ENCODE data around the gene PEX11G.

Gene PEX11G

DNA sequence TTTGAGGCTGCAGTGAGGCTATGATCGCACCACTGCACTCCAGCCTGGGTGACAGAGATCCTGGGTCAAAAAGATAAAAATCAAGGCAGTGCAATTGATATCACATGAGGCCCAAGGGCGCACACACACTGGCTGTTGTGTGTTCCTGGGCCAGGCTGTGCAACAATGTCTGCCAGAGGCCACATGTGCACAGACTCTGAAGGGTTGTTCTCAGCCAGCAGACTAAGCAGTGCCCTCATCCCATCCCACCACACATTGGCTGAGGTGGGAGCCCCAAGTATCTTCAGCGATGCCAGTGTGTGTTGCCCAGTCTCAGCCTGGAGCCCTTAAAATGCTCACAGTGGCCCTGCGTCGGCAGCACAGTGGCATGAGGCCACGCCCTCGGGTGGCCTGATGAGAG lies 12.6 kb downstream of the PEX11G start:
- TF ChIP-seq POLR2AphosphoS5 (IDR thresholded peaks at IDR 0.05; ENCODE audit: low read depth) (peak; percentile 78), SPI1 (IDR thresholded peaks at IDR 0.05; ENCODE audit: borderline replicate concordance, low read depth) (no peak)
- H3K27ac ChIP-seq (replicated peaks): no peak overlapping the region
- no peak overlapping the region for H3K4me3 ChIP-seq (replicated peaks; ENCODE audit: insufficient read depth, low read length)
- no peak for DNase-seq (ENCODE audit: low read depth in 1 of 2, low spot score in 1 of 2)
- no peaks in the 10 kb centered on the region for H3K27me3 ChIP-seq (ENCODE audit: insufficient read depth, poor library complexity, severe bottlenecking)

DNA sequence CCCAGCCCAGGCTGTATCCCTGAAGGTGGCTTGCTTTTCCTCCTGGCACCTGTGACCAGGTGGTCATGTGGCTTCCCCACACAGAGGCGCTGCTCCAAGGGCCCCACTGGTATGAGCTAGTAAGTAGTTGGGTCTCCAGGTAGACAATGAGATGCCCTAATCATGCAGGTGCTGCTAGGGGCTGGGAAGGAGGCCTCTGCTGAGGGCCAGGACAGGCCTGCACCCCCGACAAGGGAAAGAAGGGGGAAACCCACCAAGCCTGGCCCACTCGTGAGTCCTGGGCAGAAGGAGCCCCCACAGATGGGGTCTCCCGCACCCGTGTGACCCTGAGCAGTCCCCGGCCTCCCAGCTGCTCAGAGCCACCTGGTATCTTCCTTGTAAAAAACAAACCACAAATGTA lies 13.2 kb downstream of the PEX11G start:
- no peak for DNase-seq (ENCODE audit: low read depth in 1 of 2, low spot score in 1 of 2)
- Histone ChIP-seq H3K4me3 (replicated peaks; ENCODE audit: insufficient read depth, low read length) (no peak overlapping the region), H3K27ac (replicated peaks) (no peak overlapping the region), H3K27me3 (ENCODE audit: insufficient read depth, poor library complexity, severe bottlenecking) (no peaks in the 10 kb centered on the region)
- no peak for TF ChIP-seq POLR2AphosphoS5 (IDR thresholded peaks at IDR 0.05; ENCODE audit: low read depth)

GRCh38 chr19:7471696-7472615 lies 16.9 kb downstream of the PEX11G start:
- Histone ChIP-seq H3K4me3 (replicated peaks; ENCODE audit: insufficient read depth, low read length) (no peak overlapping the region), H3K27me3 (ENCODE audit: insufficient read depth, poor library complexity, severe bottlenecking) (no peaks in the 10 kb centered on the region), H3K27ac (replicated peaks) (no peak overlapping the region)
- DNase-seq (ENCODE audit: low read depth in 1 of 2, low spot score in 1 of 2): peak in 1 of 2 experiments; percentile 67
- TF ChIP-seq SPI1 (IDR thresholded peaks at IDR 0.05; ENCODE audit: borderline replicate concordance, low read depth) (no peak), POLR2AphosphoS5 (IDR thresholded peaks at IDR 0.05; ENCODE audit: low read depth) (0 out of 2 replicates have a peak, but pooled peaks have one; percentile 13)
- TF ChIP-seq, protein P1, sequence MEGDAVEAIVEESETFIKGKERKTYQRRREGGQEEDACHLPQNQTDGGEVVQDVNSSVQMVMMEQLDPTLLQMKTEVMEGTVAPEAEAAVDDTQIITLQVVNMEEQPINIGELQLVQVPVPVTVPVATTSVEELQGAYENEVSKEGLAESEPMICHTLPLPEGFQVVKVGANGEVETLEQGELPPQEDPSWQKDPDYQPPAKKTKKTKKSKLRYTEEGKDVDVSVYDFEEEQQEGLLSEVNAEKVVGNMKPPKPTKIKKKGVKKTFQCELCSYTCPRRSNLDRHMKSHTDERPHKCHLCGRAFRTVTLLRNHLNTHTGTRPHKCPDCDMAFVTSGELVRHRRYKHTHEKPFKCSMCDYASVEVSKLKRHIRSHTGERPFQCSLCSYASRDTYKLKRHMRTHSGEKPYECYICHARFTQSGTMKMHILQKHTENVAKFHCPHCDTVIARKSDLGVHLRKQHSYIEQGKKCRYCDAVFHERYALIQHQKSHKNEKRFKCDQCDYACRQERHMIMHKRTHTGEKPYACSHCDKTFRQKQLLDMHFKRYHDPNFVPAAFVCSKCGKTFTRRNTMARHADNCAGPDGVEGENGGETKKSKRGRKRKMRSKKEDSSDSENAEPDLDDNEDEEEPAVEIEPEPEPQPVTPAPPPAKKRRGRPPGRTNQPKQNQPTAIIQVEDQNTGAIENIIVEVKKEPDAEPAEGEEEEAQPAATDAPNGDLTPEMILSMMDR (IDR thresholded peaks at IDR 0.05; ENCODE audit: insufficient read depth, low read length): no peak
- TF ChIP-seq, protein P2, sequence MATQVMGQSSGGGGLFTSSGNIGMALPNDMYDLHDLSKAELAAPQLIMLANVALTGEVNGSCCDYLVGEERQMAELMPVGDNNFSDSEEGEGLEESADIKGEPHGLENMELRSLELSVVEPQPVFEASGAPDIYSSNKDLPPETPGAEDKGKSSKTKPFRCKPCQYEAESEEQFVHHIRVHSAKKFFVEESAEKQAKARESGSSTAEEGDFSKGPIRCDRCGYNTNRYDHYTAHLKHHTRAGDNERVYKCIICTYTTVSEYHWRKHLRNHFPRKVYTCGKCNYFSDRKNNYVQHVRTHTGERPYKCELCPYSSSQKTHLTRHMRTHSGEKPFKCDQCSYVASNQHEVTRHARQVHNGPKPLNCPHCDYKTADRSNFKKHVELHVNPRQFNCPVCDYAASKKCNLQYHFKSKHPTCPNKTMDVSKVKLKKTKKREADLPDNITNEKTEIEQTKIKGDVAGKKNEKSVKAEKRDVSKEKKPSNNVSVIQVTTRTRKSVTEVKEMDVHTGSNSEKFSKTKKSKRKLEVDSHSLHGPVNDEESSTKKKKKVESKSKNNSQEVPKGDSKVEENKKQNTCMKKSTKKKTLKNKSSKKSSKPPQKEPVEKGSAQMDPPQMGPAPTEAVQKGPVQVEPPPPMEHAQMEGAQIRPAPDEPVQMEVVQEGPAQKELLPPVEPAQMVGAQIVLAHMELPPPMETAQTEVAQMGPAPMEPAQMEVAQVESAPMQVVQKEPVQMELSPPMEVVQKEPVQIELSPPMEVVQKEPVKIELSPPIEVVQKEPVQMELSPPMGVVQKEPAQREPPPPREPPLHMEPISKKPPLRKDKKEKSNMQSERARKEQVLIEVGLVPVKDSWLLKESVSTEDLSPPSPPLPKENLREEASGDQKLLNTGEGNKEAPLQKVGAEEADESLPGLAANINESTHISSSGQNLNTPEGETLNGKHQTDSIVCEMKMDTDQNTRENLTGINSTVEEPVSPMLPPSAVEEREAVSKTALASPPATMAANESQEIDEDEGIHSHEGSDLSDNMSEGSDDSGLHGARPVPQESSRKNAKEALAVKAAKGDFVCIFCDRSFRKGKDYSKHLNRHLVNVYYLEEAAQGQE (IDR thresholded peaks at IDR 0.05; ENCODE audit: insufficient replicate concordance, low read depth): no peak

DNA sequence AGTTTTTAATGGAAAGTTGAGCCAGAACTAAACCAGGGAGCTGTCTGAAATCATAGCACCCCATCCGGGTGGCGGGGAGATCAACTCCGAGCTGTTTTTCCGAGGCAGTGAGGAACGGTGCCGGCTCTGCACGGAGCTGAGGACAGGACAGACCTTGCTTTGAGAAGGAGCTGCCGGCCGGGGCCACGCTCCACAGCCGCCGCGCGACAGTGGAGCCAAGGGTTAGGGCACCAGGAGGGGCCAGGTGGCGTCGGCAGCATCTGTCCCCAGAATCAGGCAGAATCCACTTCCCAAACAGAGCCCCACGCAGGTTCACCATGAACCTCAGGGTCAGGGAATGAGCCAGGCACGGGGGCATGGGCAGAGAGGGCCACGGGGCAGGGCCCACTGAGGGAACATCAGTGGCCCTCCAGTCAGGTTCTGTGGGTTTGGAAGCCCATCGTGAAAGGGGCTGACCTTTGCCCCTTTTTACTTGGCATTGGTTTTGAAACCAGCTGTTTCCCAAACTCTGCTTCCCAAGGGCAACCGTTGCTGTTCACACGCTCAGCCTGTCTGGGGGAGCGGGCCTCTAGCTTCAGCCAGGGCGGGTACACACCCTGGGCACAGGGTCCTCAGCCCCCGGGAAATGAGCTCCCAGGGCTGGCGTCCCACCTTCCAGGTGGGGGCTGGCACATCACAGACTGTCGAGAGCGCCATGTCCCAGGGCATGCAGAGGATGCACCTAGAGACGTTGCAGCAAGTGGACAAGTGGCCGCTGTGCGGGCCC lies 18.1 kb downstream of the PEX11G start:
- DNase-seq (ENCODE audit: low read depth in 1 of 2, low spot score in 1 of 2): no peak
- no peak overlapping the region for H3K4me3 ChIP-seq (replicated peaks; ENCODE audit: insufficient read depth, low read length)
- H3K27me3 ChIP-seq (ENCODE audit: insufficient read depth, poor library complexity, severe bottlenecking): no peaks in the 10 kb centered on the region
- no peak overlapping the region for H3K27ac ChIP-seq (replicated peaks)
- TF ChIP-seq, protein P2 (IDR thresholded peaks at IDR 0.05; ENCODE audit: insufficient replicate concordance, low read depth): no peak

DNA sequence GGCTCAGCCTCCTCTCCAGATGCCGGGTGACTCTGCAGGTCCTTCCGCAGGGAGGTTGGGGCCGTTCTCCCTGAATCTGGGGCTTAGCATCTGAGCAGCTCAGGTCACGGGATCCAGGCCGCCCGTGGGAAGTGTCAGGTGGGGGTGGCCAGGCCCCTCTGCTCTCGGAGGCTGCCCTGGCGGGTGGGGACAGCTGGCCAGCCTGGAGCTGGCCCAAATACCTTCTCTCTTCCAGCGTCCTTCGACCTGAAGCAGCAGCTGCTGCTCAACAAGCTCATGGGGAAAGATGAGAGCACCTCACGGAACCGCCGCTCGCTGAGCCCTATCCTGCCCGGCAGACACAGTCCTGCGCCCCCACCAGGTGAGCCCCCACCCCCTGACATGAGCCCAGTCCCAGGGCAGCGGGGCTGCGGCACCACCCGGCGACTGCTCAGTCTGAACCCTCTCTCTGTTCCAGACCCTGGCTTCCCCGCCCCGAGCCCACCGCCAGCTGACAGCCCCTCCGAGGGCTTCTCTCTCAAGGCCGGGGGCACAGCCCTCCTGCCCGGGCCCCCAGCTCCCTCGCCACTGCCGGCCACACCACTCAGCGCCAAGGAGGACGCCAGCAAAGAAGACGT lies 19.1 kb downstream of the PEX11G start:
- H3K27me3 ChIP-seq (ENCODE audit: insufficient read depth, poor library complexity, severe bottlenecking): no peaks in the 10 kb centered on the region
- H3K27ac ChIP-seq (replicated peaks): no peak overlapping the region
- H3K4me3 ChIP-seq (replicated peaks; ENCODE audit: insufficient read depth, low read length): no peak overlapping the region
- TF ChIP-seq, protein P1 (IDR thresholded peaks at IDR 0.05; ENCODE audit: insufficient read depth, low read length): no peak
- TF ChIP-seq POLR2AphosphoS5 (IDR thresholded peaks at IDR 0.05; ENCODE audit: low read depth) (no peak), SPI1 (IDR thresholded peaks at IDR 0.05; ENCODE audit: borderline replicate concordance, low read depth) (no peak), GABPA (IDR thresholded peaks at IDR 0.05; ENCODE audit: low read depth) (no peak)
- TF ChIP-seq, protein P2 (IDR thresholded peaks at IDR 0.05; ENCODE audit: insufficient replicate concordance, low read depth): no peak
- no peak for DNase-seq (ENCODE audit: low read depth in 1 of 2, low spot score in 1 of 2)
